ENCODE data around the gene ELMO1. TPM values are rescaled to one million over a fixed set of nuclear protein-coding genes. Genes with fewer than 3 reads are reported as not detected.

Gene ELMO1
- total and polyA plus RNA-seq, 2 of the 13 experiments (the other 11 are each of a cell fraction or from before 2014, with no cell fraction given), result 0.11 to 0.17 TPM

- TF ChIP-seq, protein P1, sequence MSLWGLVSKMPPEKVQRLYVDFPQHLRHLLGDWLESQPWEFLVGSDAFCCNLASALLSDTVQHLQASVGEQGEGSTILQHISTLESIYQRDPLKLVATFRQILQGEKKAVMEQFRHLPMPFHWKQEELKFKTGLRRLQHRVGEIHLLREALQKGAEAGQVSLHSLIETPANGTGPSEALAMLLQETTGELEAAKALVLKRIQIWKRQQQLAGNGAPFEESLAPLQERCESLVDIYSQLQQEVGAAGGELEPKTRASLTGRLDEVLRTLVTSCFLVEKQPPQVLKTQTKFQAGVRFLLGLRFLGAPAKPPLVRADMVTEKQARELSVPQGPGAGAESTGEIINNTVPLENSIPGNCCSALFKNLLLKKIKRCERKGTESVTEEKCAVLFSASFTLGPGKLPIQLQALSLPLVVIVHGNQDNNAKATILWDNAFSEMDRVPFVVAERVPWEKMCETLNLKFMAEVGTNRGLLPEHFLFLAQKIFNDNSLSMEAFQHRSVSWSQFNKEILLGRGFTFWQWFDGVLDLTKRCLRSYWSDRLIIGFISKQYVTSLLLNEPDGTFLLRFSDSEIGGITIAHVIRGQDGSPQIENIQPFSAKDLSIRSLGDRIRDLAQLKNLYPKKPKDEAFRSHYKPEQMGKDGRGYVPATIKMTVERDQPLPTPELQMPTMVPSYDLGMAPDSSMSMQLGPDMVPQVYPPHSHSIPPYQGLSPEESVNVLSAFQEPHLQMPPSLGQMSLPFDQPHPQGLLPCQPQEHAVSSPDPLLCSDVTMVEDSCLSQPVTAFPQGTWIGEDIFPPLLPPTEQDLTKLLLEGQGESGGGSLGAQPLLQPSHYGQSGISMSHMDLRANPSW (CRISPR knock-in tag; IDR thresholded peaks at IDR 0.05; ENCODE audit: borderline replicate concordance), result no peak
- TF ChIP-seq, protein P2, sequence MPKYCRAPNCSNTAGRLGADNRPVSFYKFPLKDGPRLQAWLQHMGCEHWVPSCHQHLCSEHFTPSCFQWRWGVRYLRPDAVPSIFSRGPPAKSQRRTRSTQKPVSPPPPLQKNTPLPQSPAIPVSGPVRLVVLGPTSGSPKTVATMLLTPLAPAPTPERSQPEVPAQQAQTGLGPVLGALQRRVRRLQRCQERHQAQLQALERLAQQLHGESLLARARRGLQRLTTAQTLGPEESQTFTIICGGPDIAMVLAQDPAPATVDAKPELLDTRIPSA (CRISPR knock-in tag; IDR thresholded peaks at IDR 0.05; ENCODE audit: borderline replicate concordance), result no peak
These were observed 23.0 kb upstream of the ELMO1 start (continued) for GRCh38 chr7:37471619-37472018.

DNA sequence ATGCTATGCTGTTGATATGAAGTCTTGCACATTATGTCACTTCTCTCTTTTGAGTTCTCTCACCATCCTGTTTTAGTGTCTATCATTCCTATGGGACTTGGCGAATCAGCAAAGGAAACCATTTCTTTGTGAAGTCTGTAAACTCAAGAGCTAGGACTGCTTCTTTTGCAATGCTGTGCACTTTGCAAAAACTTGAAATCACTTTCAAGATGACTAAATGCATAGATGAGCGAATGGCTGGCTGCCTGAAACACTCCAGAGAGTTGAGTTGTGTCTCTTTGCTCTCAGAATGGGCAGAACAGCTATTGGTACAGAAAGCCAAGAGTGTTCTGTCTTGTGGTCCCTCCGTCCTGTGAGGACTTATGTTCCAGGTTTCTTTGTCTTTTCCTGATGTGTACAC lies 18.3 kb upstream of the ELMO1 start:
- in situ Hi-C loops (cut with HindIII; ENCODE audit: extremely low pct_ligation_motif_present, low pct_unique_long_range_greater_than_20kb), result no loop called here
- POLR2A ChIA-PET, result no interaction called here

More for the DNA sequence above, 18.3 kb upstream of the ELMO1 start:
- DNase-seq (ENCODE audit: low spot score) (no peak), ATAC-seq (no peak), FAIRE-seq (no peak)
- Histone ChIP-seq H4K20me1 (ENCODE audit: insufficient read depth, low read length) (no peaks in the 10 kb centered on the region), H3K9ac (ENCODE audit: insufficient read depth, low read depth, low read length) (no peak overlapping the region), H3K4me1 (ENCODE audit: insufficient read depth, low read length) (no peaks in the 10 kb centered on the region), H3K4me2 (ENCODE audit: low read depth, low read length) (no peak overlapping the region), H3K4me3 (replicated peaks in 1 of 3; ENCODE audit: insufficient read depth in 1 of 3, low read depth in 2 of 3, low read length in 3 of 3) (no peak overlapping the region), H3K27ac (ENCODE audit: extremely low read length, insufficient read depth, low read length) (no peak overlapping the region), H3K27me3 (ENCODE audit: control insufficient read depth in 1 of 2, insufficient read depth in 2 of 2, low read length in 2 of 2) (no peaks in the 10 kb centered on the region), H2AFZ (ENCODE audit: low read length) (no peak overlapping the region), H3K36me3 (replicated peaks in 1 of 2; ENCODE audit: control insufficient read depth in 1 of 2, insufficient read depth in 2 of 2, low read length in 2 of 2) (no peaks in the 10 kb centered on the region), H3K79me2 (ENCODE audit: insufficient read depth, low read length) (no peaks in the 10 kb centered on the region), H3K9me3 (ENCODE audit: low read length) (no peaks in the 10 kb centered on the region)
- 33% methylated on average over 3 of the region's 3 CpGs for WGBS (ENCODE audit: low lambda C conversion rate)
- TF ChIP-seq EEA1 (CRISPR knock-in tag; IDR thresholded peaks at IDR 0.05; ENCODE audit: borderline replicate concordance) (no peak), STAG1 (CRISPR knock-in tag; IDR thresholded peaks at IDR 0.05) (no peak), ELK4 (CRISPR knock-in tag; IDR thresholded peaks at IDR 0.05; ENCODE audit: borderline replicate concordance) (no peak), NFE2L2 (IDR thresholded peaks at IDR 0.05; ENCODE audit: low read length) (no peak)
- TF ChIP-seq, protein P3, sequence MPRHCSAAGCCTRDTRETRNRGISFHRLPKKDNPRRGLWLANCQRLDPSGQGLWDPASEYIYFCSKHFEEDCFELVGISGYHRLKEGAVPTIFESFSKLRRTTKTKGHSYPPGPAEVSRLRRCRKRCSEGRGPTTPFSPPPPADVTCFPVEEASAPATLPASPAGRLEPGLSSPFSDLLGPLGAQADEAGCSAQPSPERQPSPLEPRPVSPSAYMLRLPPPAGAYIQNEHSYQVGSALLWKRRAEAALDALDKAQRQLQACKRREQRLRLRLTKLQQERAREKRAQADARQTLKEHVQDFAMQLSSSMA (CRISPR knock-in tag; IDR thresholded peaks at IDR 0.05), result no peak
- no TSS peak for BruUV-seq (replicated peaks)
- CTCF ChIA-PET (ENCODE audit: low intra/inter-chr PET ratio, low total read pairs), result no interaction called here
- intact Hi-C loops (cut with micrococcal nuclease; ENCODE audit: unreplicated experiment), result no loop called here

All from HepG2 (cell line).